Heart left ventricle (tissue), 16 donors: ENCODE data around the gene DCST1. TPM values are rescaled to one million over a fixed set of nuclear protein-coding genes. Genes with fewer than 3 reads are reported as not detected.

Experiments used
- ATAC-seq, 4 donors: fragments of 200-7000 bp; cut with Tn5 transposase; one replicate each; pipeline ENCODE4 v1.9.1; 2020 to 2022; ENCODE audit warnings: moderate library complexity in 4 of 4, mild to moderate bottlenecking in 3 of 4, moderate number of reproducible peaks in 1 of 4
- DNase-seq, 5 donors: peaks; one replicate each; pipeline ENCODE4 v3.0.0-alpha.2; 2020
- H3K27ac ChIP-seq, 12 donors: fragments of 200-600 bp; sonication (generic) in 4 of 12; one replicate each; pipeline versions ENCODE4 v1.5.0 to v1.8.0; 2016 to 2022; ENCODE audit warnings: mild to moderate bottlenecking in 2 of 12
- H3K27me3 ChIP-seq, 9 donors: fragments of 200-600 bp; sonication (generic) in 2 of 9; one replicate each; pipeline versions ENCODE4 v1.5.1 to v1.8.0; 2016 to 2022; ENCODE audit warnings: mild to moderate bottlenecking in 3 of 9
- H3K36me3 ChIP-seq, 9 donors: fragments of 200-600 bp; sonication (generic) in 2 of 9; one replicate each; pipeline versions ENCODE4 v1.5.0 to v1.8.0; 2018 to 2022; ENCODE audit warnings: mild to moderate bottlenecking in 2 of 9
- H3K4me1 ChIP-seq, 12 donors: fragments of 200-600 bp; sonication (generic) in 4 of 12; one replicate each; pipeline versions ENCODE4 v1.5.0 to v1.8.0; 2016 to 2022; ENCODE audit warnings: mild to moderate bottlenecking in 3 of 12
- H3K4me3 ChIP-seq, 12 donors: fragments of 200-600 bp; sonication (generic) in 4 of 12; one replicate each; pipeline versions ENCODE4 v1.5.0 to v1.8.0; 2017 to 2022; ENCODE audit warnings: mild to moderate bottlenecking in 9 of 12, moderate library complexity in 4 of 12
- H3K9me3 ChIP-seq, 12 donors: fragments of 200-600 bp; sonication (generic) in 4 of 12; one replicate each; pipeline versions ENCODE4 v1.5.0 to v1.8.0; 2016 to 2022; ENCODE audit warnings: mild to moderate bottlenecking in 1 of 12
- POLR2A ChIP-seq, 2 donors: fragments of 450-650 bp; IDR thresholded peaks; one replicate each; pipeline ENCODE4 v1.6.1; 2017; ENCODE audit warnings: antibody characterized with exemption in 2 of 2, mild to moderate bottlenecking in 2 of 2, moderate library complexity in 2 of 2
- WGBS, 4 donors: extraction: QIAGEN DNeasy Blood & Tissue Kit in 2 of 4; methylation state at CpG; one replicate each; pipeline versions ENCODE4 v1.1.5 to v1.1.7; 2013 to 2018; 5-methylcytosine and 5-hydroxymethylcytosine counted together
- intact Hi-C, 10 donors: fragments of 100-400 bp; cut with DNase I; formaldehyde crosslinking; loops; one replicate each; pipeline versions ENCODE4 v1.11.1 to v1.14.2; 2022
- polyA plus RNA-seq, 2 donors: library from polyadenylated mRNA; stranded (reverse); fragments of 200-250 nt; gene quantifications; one replicate each; pipeline ENCODE4 v1.2.3, GENCODE V29; 2013
- total RNA-seq, 9 donors: library from RNA; depleted of rRNA in 2 of 9; stranded (reverse); fragments of >200 nt in 2 of 9; fragmentation: NEBNext Ultra II Directional in 3 of 9; extraction: Animal tissue kit (Norgen Biotek cat#: 25700) in 3 of 9; gene quantifications; one replicate each; pipeline versions ENCODE4 v1.1.0 to v1.2.4, GENCODE V29; 2016 to 2023
- TF ChIP-seq, protein P1 (sequence below), 12 donors: fragments of 200-600 bp; sonication (generic) in 4 of 12; IDR thresholded peaks; one replicate each; pipeline versions ENCODE4 v1.5.0 to v1.8.0; 2018 to 2022; ENCODE audit warnings: antibody characterized with exemption in 12 of 12, mild to moderate bottlenecking in 5 of 12
- donor health status: ischemic (EF 13 %, LVEDD 7.1; RV severe dilation, severe dysfunction).
- donor health status: healthy with polysubstance abuse.
- donor health status: DM: no; HTN: yes; CAD: no.
- donor health status: DM: no; HTN: no; CAD: no.
- donor health status: ischemic (EF 25% LVEDD 6.9; RV normal size, moderate dysfunction).
- donor health status: ischemic (EF 25% LVEDD 5.7; RV mildly dilated, moderate dysfunction).
- donor health status: healthy.
- donor health status: DM: yes; HTN: yes; CAD: no.
- donor health status: ischemic (EF 35%, LVEDD 5.7; RV mildly dilated, moderate dysfunction).
- donor health status: nonischemic (EF 11% LVEDD 7.7; RV severe dilation, severe dysfunction).
- donor health status: DM: yes; HTN: yes; CAD: no.
- donor health status: PGD.
- donor health status: ischemic (EF 29% LVEDD 5.4; RV normal size, mild dysfunction).
- donor health status: nonischemic (EF 23%, LVEDD 6.1; RV moderate dilation, normal function).

DCST1 gene
- total and polyA plus RNA-seq, 11 donors: not detected

DNA sequence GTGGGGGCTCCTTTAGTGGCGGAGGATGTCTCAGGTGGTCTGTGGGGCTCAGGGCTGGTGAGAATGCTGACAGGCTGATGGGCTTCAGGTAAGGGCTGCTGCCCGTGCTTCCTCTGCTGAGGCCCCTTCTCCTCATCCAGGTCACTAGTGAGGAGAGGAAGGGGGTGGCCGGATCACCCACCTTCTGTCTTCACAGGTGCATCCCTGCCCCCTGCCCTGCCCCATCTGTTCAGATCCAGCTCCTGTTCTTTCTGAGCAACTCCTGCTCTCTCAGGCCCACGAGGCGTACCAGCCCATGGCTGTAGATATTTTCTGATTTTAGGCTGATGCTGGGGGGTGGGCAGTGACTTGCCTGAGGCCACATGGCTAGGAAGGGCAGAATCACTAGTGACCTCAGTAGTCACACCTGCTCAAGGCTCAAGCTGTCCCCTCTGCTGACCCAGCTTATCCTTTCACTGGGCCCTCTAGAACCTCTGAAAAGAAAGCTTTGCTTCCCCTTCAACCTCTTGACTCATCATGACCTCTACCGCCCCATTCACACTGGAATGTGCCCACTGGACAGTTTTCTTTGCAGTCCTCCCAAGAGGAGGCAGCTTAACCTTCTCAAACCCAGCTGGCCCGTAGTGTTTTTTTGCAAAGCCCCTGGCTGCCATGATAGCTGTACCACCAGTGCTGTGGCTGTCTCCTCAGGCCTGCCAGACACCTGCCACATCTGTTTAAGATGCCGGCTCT lies 14.8 kb upstream of the DCST1 start:
- Histone ChIP-seq H3K36me3 (peaks cover 0 to 25% (median 17%) of the 10 kb centered on the region in 9 donors), H3K9me3 (no peaks in the 10 kb centered on the region), H3K27ac (no peak overlapping the region), H3K4me3 (no peak overlapping the region), H3K4me1 (peaks cover 5 to 34% (median 14%) of the 10 kb centered on the region in 12 donors), H3K27me3 (no peaks in the 10 kb centered on the region)
- no peak for TF ChIP-seq POLR2A (IDR thresholded peaks at IDR 0.05)
- TF ChIP-seq, protein P1, sequence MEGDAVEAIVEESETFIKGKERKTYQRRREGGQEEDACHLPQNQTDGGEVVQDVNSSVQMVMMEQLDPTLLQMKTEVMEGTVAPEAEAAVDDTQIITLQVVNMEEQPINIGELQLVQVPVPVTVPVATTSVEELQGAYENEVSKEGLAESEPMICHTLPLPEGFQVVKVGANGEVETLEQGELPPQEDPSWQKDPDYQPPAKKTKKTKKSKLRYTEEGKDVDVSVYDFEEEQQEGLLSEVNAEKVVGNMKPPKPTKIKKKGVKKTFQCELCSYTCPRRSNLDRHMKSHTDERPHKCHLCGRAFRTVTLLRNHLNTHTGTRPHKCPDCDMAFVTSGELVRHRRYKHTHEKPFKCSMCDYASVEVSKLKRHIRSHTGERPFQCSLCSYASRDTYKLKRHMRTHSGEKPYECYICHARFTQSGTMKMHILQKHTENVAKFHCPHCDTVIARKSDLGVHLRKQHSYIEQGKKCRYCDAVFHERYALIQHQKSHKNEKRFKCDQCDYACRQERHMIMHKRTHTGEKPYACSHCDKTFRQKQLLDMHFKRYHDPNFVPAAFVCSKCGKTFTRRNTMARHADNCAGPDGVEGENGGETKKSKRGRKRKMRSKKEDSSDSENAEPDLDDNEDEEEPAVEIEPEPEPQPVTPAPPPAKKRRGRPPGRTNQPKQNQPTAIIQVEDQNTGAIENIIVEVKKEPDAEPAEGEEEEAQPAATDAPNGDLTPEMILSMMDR (IDR thresholded peaks at IDR 0.05): no peak
- DNase-seq: no peak
- no peak for ATAC-seq
- 86 to 92% (median 91%) methylated on average over 8 of the region's 8 CpGs for WGBS, 4 donors
- intact Hi-C loops: loop anchor here in 5 of 10 donors (5.0 kb wide), 5 partner anchors 34 to 61 kb away; partner anchors contain the start of genes ADAM15 (in 1 of the 5), CKS1B (in 1 of the 5), PBXIP1 (in 1 of the 5) and PYGO2 (in 1 of the 5)

DNA sequence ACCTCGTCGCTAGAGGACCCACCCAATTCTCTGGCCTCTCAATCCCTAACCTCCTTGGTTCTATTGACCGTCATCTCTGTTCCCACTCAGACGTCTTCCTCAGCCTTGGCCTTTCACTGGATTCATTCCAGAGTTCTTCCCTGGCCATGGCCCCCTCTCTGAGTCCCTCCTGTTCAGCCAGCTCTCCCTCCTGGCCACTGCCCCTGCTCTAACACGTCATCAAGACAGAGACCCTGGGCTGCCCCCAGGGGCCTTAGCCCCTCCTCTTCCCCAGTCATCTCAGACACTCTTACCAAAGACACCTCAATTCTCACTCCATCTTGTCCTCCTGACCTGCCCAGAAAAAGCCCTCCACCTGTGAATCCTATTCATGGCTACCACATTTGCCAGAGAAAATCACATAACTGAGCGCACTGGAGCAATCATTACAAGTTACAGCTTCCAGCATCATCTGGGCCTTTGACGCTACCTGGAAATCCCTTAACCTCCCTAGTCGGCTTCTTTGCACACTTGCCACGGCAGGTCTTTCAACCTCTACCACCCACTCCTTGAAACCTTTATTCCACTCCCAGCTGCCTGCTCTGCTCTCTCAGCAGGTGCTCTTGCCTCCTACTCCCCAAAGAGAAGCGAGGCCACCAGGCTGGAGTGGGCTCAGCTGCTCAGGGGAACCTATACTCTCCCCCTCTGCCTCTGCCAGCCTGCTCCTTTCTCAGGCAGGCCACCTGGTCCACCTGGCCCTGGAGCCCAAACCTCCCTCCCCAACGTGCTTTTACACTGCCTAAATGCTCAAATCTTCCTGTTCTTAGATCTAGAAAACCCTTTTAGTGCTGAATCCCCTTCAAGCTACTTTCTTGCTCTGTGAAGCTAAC lies 14.0 kb upstream of the DCST1 start:
- H3K27me3 ChIP-seq: no peaks in the 10 kb centered on the region
- ATAC-seq (no peak), DNase-seq (peak in 1 of 5 donors; percentile 58)
- no peak overlapping the region for H3K27ac ChIP-seq
- H3K9me3 ChIP-seq: no peaks in the 10 kb centered on the region
- 82 to 90% (median 86%) methylated on average over 11 of the region's 11 CpGs for WGBS, 4 donors
- intact Hi-C loops: loop anchor here in 5 of 10 donors (5.0 kb wide), 5 partner anchors 33 to 62 kb away; partner anchors contain the start of genes ADAM15 (in 1 of the 5), CKS1B (in 1 of the 5), PBXIP1 (in 1 of the 5) and PYGO2 (in 1 of the 5)
- no peak for TF ChIP-seq POLR2A (IDR thresholded peaks at IDR 0.05)
- TF ChIP-seq, protein P1 (IDR thresholded peaks at IDR 0.05): no peak
- peaks cover 0 to 18% (median 10%) of the 10 kb centered on the region in 9 donors for H3K36me3 ChIP-seq
- H3K4me3 ChIP-seq: no peak overlapping the region
- H3K4me1 ChIP-seq: peaks cover 5 to 30% (median 14%) of the 10 kb centered on the region in 12 donors

GRCh38 chr1:155022136-155022926 lies 11.3 kb upstream of the DCST1 start:
- ATAC-seq (no peak), DNase-seq (no peak)
- intact Hi-C loops: no loop called here
- Histone ChIP-seq H3K27me3 (no peaks in the 10 kb centered on the region), H3K36me3 (no peaks in the 10 kb centered on the region), H3K4me3 (no peak overlapping the region), H3K9me3 (no peaks in the 10 kb centered on the region), H3K4me1 (peaks cover 5 to 23% (median 7%) of the 10 kb centered on the region in 12 donors), H3K27ac (no peak overlapping the region)
- WGBS, 4 donors: 79 to 84% (median 81%) methylated on average over 8 of the region's 8 CpGs
- TF ChIP-seq, protein P1 (IDR thresholded peaks at IDR 0.05): no peak
- TF ChIP-seq POLR2A (IDR thresholded peaks at IDR 0.05): no peak
